Measurements from ENCODE around the gene SIRPA.
A peak's percentile ranks its signal among the peaks of the same experiment; 100 is the strongest.
"Not testable (repeated sequence)": the region's sequence is repeated elsewhere in the genome, so short reads cannot be mapped to it uniquely, and the experiment has no call there.

Gene SIRPA

GRCh38 chr20:1920252-1920651 lies 25.0 kb downstream of the SIRPA start:
- H2BK15ac ChIP-seq (ENCODE audit: low read depth, poor library complexity, severe bottlenecking): no peak overlapping the region
- H3K9ac ChIP-seq (ENCODE audit: low read length): no peak overlapping the region
- H3K36me3 ChIP-seq (ENCODE audit: control insufficient read depth in 1 of 2, insufficient read depth in 2 of 2, low read depth in 1 of 2, low read length in 2 of 2): peaks cover 54 to 80% of the 10 kb centered on the region in 2 experiments
- H2AK5ac ChIP-seq (ENCODE audit: low read length, severe bottlenecking): peak overlapping the region; percentile 88
- peak overlapping the region; percentile 98 for H3K27ac ChIP-seq (ENCODE audit: low read length, poor library complexity, severe bottlenecking)
- peaks cover 18% of the 10 kb centered on the region for H3K79me1 ChIP-seq (replicated peaks; ENCODE audit: low read length, poor library complexity, severe bottlenecking)
- no peak overlapping the region for H3K14ac ChIP-seq (ENCODE audit: low read length in 2 of 2)
- no peak overlapping the region for H2BK12ac ChIP-seq (ENCODE audit: low read length in 2 of 2)
- WGBS: 81% methylated on average over 6 of the region's 8 CpGs
- H3K9me3 ChIP-seq (ENCODE audit: control insufficient read depth, low read length): no peaks in the 10 kb centered on the region
- no peak for DNase-seq
- no peak overlapping the region for H3K23ac ChIP-seq (ENCODE audit: low read length in 2 of 2)
- H3K4me2 ChIP-seq (ENCODE audit: low read length, poor library complexity, severe bottlenecking): peak overlapping the region; percentile 5
- no peak overlapping the region for H4K91ac ChIP-seq (ENCODE audit: low read length)
- no peaks in the 10 kb centered on the region for H3K27me3 ChIP-seq (ENCODE audit: control insufficient read depth in 1 of 2, insufficient read depth in 1 of 2, low read length in 2 of 2)
- H3K4ac ChIP-seq (ENCODE audit: low read depth in 1 of 2, low read length in 2 of 2): no peak overlapping the region
- peaks cover 36% of the 10 kb centered on the region for H3K4me1 ChIP-seq (ENCODE audit: control insufficient read depth, insufficient read depth, low read depth, low read length)
- H2AFZ ChIP-seq (ENCODE audit: low read depth, low read length): no peak overlapping the region
- peak overlapping the region; percentile 94 for H2BK5ac ChIP-seq (ENCODE audit: low read depth, low read length, poor library complexity, severe bottlenecking)
- no peak overlapping the region for H3K18ac ChIP-seq (ENCODE audit: low read depth in 1 of 2, low read length in 2 of 2)
- no peak overlapping the region for H3K4me3 ChIP-seq (ENCODE audit: insufficient read depth in 1 of 2, low read depth in 1 of 2, low read length in 2 of 2)
- H2BK120ac ChIP-seq (ENCODE audit: low read depth, low read length): no peak overlapping the region
- H4K8ac ChIP-seq (ENCODE audit: low read length): no peak overlapping the region

GRCh38 chr20:1920826-1921225 lies 25.6 kb downstream of the SIRPA start:
- peak overlapping the region; percentile 94 for H2BK5ac ChIP-seq (ENCODE audit: low read depth, low read length, poor library complexity, severe bottlenecking)
- H3K27ac ChIP-seq (ENCODE audit: low read length, poor library complexity, severe bottlenecking): peak overlapping the region; percentile 98
- no peak overlapping the region for H3K14ac ChIP-seq (ENCODE audit: low read length in 2 of 2)
- no peak overlapping the region for H3K4me2 ChIP-seq (ENCODE audit: low read length, poor library complexity, severe bottlenecking)
- H2BK12ac ChIP-seq (ENCODE audit: low read length in 2 of 2): no peak overlapping the region
- H2BK15ac ChIP-seq (ENCODE audit: low read depth, poor library complexity, severe bottlenecking): no peak overlapping the region
- H3K4ac ChIP-seq (ENCODE audit: low read depth in 1 of 2, low read length in 2 of 2): no peak overlapping the region
- no peak for DNase-seq
- peak overlapping the region; percentile 11 for H2AK5ac ChIP-seq (ENCODE audit: low read length, severe bottlenecking)
- H3K79me1 ChIP-seq (replicated peaks; ENCODE audit: low read length, poor library complexity, severe bottlenecking): peaks cover 21% of the 10 kb centered on the region
- peaks cover 34% of the 10 kb centered on the region for H3K4me1 ChIP-seq (ENCODE audit: control insufficient read depth, insufficient read depth, low read depth, low read length)
- no peak overlapping the region for H2BK120ac ChIP-seq (ENCODE audit: low read depth, low read length)
- H3K9me3 ChIP-seq (ENCODE audit: control insufficient read depth, low read length): no peaks in the 10 kb centered on the region
- no peak overlapping the region for H3K9ac ChIP-seq (ENCODE audit: low read length)
- H3K36me3 ChIP-seq (ENCODE audit: control insufficient read depth in 1 of 2, insufficient read depth in 2 of 2, low read depth in 1 of 2, low read length in 2 of 2): peaks cover 52 to 80% of the 10 kb centered on the region in 2 experiments
- H4K91ac ChIP-seq (ENCODE audit: low read length): no peak overlapping the region
- no peaks in the 10 kb centered on the region for H3K27me3 ChIP-seq (ENCODE audit: control insufficient read depth in 1 of 2, insufficient read depth in 1 of 2, low read length in 2 of 2)
- WGBS: 94% methylated on average over 6 of the region's 6 CpGs
- no peak overlapping the region for H3K18ac ChIP-seq (ENCODE audit: low read depth in 1 of 2, low read length in 2 of 2)
- no peak overlapping the region for H3K23ac ChIP-seq (ENCODE audit: low read length in 2 of 2)
- H3K4me3 ChIP-seq (ENCODE audit: insufficient read depth in 1 of 2, low read depth in 1 of 2, low read length in 2 of 2): no peak overlapping the region
- no peak overlapping the region for H4K8ac ChIP-seq (ENCODE audit: low read length)
- H2AFZ ChIP-seq (ENCODE audit: low read depth, low read length): no peak overlapping the region

GRCh38 chr20:1921985-1922384 lies 26.8 kb downstream of the SIRPA start:
- H3K14ac ChIP-seq (ENCODE audit: low read length in 2 of 2): not testable (repeated sequence)

GRCh38 chr20:1922786-1923185 lies 27.6 kb downstream of the SIRPA start:
- Histone ChIP-seq H3K4me1 (ENCODE audit: control insufficient read depth, insufficient read depth, low read depth, low read length) (peaks cover 26% of the 10 kb centered on the region), H2BK15ac (ENCODE audit: low read depth, poor library complexity, severe bottlenecking) (no peak overlapping the region), H3K9ac (ENCODE audit: low read length) (no peak overlapping the region), H2AFZ (ENCODE audit: low read depth, low read length) (no peak overlapping the region), H3K4me3 (ENCODE audit: insufficient read depth in 1 of 2, low read depth in 1 of 2, low read length in 2 of 2) (no peak overlapping the region), H3K23ac (ENCODE audit: low read length in 2 of 2) (no peak overlapping the region), H3K27me3 (ENCODE audit: control insufficient read depth in 1 of 2, insufficient read depth in 1 of 2, low read length in 2 of 2) (no peaks in the 10 kb centered on the region), H3K18ac (ENCODE audit: low read depth in 1 of 2, low read length in 2 of 2) (no peak overlapping the region), H3K4me2 (ENCODE audit: low read length, poor library complexity, severe bottlenecking) (no peak overlapping the region), H2AK5ac (ENCODE audit: low read length, severe bottlenecking) (peak overlapping the region; percentile 8), H3K36me3 (ENCODE audit: control insufficient read depth in 1 of 2, insufficient read depth in 2 of 2, low read depth in 1 of 2, low read length in 2 of 2) (peaks cover 53 to 77% of the 10 kb centered on the region in 2 experiments), H4K91ac (ENCODE audit: low read length) (no peak overlapping the region), H3K79me1 (replicated peaks; ENCODE audit: low read length, poor library complexity, severe bottlenecking) (peaks cover 34% of the 10 kb centered on the region), H3K27ac (ENCODE audit: low read length, poor library complexity, severe bottlenecking) (peak overlapping the region; percentile 44), H3K14ac (ENCODE audit: low read length in 2 of 2) (no peak overlapping the region), H3K9me3 (ENCODE audit: control insufficient read depth, low read length) (no peaks in the 10 kb centered on the region), H2BK5ac (ENCODE audit: low read depth, low read length, poor library complexity, severe bottlenecking) (no peak overlapping the region), H2BK120ac (ENCODE audit: low read depth, low read length) (no peak overlapping the region), H4K8ac (ENCODE audit: low read length) (no peak overlapping the region), H2BK12ac (ENCODE audit: low read length in 2 of 2) (no peak overlapping the region), H3K4ac (ENCODE audit: low read depth in 1 of 2, low read length in 2 of 2) (no peak overlapping the region)
- DNase-seq: no peak

More at GRCh38 chr20:1921985-1922384, 26.8 kb downstream of the SIRPA start:
- not testable (repeated sequence) for H2BK120ac ChIP-seq (ENCODE audit: low read depth, low read length); H2BK15ac ChIP-seq (ENCODE audit: low read depth, poor library complexity, severe bottlenecking); DNase-seq; H3K4ac ChIP-seq (ENCODE audit: low read depth in 1 of 2, low read length in 2 of 2); H4K91ac ChIP-seq (ENCODE audit: low read length); H3K4me3 ChIP-seq (ENCODE audit: insufficient read depth in 1 of 2, low read depth in 1 of 2, low read length in 2 of 2); H2BK12ac ChIP-seq (ENCODE audit: low read length in 2 of 2); H3K9me3 ChIP-seq (ENCODE audit: control insufficient read depth, low read length); H3K18ac ChIP-seq (ENCODE audit: low read depth in 1 of 2, low read length in 2 of 2); H4K8ac ChIP-seq (ENCODE audit: low read length); H3K23ac ChIP-seq (ENCODE audit: low read length in 2 of 2); H2AK5ac ChIP-seq (ENCODE audit: low read length, severe bottlenecking); H3K9ac ChIP-seq (ENCODE audit: low read length); H3K4me2 ChIP-seq (ENCODE audit: low read length, poor library complexity, severe bottlenecking); H2AFZ ChIP-seq (ENCODE audit: low read depth, low read length); H3K27me3 ChIP-seq (ENCODE audit: control insufficient read depth in 1 of 2, insufficient read depth in 1 of 2, low read length in 2 of 2); H2BK5ac ChIP-seq (ENCODE audit: low read depth, low read length, poor library complexity, severe bottlenecking)
- Histone ChIP-seq H3K4me1 (ENCODE audit: control insufficient read depth, insufficient read depth, low read depth, low read length) (peaks cover 31% of the 10 kb centered on the region), H3K27ac (ENCODE audit: low read length, poor library complexity, severe bottlenecking) (peak overlapping the region; percentile 56), H3K36me3 (ENCODE audit: control insufficient read depth in 1 of 2, insufficient read depth in 2 of 2, low read depth in 1 of 2, low read length in 2 of 2) (peaks cover 55 to 77% of the 10 kb centered on the region in 2 experiments), H3K79me1 (replicated peaks; ENCODE audit: low read length, poor library complexity, severe bottlenecking) (peaks cover 31% of the 10 kb centered on the region)
- WGBS: 69% methylated on average over 3 of the region's 4 CpGs
